ENCODE data around the gene SMIM10L1. TPM values are rescaled to one million over a fixed set of nuclear protein-coding genes. Genes with fewer than 3 reads are reported as not detected.

The SMIM10L1 gene
- total and polyA plus RNA-seq, 11 donors, result 12.9 to 24.5 (median 16.9) TPM

DNA sequence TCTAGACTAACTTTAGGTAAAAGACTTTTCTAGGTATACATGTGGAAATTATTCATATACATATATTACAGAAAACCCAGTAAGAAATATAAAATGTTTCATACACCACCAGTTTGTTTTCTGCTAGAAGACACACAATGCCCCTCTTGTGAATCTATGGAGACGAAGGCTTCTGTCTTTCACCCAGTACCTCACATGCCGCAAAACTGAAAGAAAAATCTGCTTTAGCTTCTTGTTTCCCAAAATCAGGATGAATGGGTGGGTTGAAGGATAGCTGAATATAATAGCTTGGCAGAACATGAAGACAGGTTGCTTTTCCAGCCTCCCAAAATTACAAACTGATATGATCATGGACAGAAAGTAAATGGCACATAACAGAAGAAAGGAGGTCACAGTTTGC is 37.8 kb upstream of the SMIM10L1 start:
- Histone ChIP-seq H3K4me1 (peaks cover 0 to 28% (median 10%) of the 10 kb centered on the region in 12 donors), H3K27ac (no peak overlapping the region), H3K27me3 (no peaks in the 10 kb centered on the region), H3K9me3 (no peaks in the 10 kb centered on the region), H3K36me3 (no peaks in the 10 kb centered on the region), H3K4me3 (no peak overlapping the region)
- TF ChIP-seq, protein P1, sequence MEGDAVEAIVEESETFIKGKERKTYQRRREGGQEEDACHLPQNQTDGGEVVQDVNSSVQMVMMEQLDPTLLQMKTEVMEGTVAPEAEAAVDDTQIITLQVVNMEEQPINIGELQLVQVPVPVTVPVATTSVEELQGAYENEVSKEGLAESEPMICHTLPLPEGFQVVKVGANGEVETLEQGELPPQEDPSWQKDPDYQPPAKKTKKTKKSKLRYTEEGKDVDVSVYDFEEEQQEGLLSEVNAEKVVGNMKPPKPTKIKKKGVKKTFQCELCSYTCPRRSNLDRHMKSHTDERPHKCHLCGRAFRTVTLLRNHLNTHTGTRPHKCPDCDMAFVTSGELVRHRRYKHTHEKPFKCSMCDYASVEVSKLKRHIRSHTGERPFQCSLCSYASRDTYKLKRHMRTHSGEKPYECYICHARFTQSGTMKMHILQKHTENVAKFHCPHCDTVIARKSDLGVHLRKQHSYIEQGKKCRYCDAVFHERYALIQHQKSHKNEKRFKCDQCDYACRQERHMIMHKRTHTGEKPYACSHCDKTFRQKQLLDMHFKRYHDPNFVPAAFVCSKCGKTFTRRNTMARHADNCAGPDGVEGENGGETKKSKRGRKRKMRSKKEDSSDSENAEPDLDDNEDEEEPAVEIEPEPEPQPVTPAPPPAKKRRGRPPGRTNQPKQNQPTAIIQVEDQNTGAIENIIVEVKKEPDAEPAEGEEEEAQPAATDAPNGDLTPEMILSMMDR (IDR thresholded peaks at IDR 0.05), result no peak
- TF ChIP-seq POLR2A (IDR thresholded peaks at IDR 0.05), result no peak
- 93 to 96% (median 94%) methylated on average over 2 of the region's 2 CpGs for WGBS, 4 donors
- DNase-seq, result no peak
- ATAC-seq, result no peak
- intact Hi-C loops (cut with DNase I), result no loop called here

- ATAC-seq, result no peak
- TF ChIP-seq POLR2A (IDR thresholded peaks at IDR 0.05), result no peak
- TF ChIP-seq, protein P1 (IDR thresholded peaks at IDR 0.05), result no peak
- Histone ChIP-seq H3K9me3 (no peaks in the 10 kb centered on the region), H3K36me3 (no peaks in the 10 kb centered on the region), H3K27ac (no peak overlapping the region), H3K4me3 (no peak overlapping the region), H3K27me3 (no peaks in the 10 kb centered on the region), H3K4me1 (peaks cover 0 to 28% (median 10%) of the 10 kb centered on the region in 12 donors)
- DNase-seq, result no peak
- intact Hi-C loops (cut with DNase I), result no loop called here
- WGBS, 4 donors, result 66 to 76% (median 72%) methylated on average over 2 of the region's 2 CpGs
Measured at GRCh38 chr12:11133816-11134215, 37.2 kb upstream of the SMIM10L1 start.

DNA sequence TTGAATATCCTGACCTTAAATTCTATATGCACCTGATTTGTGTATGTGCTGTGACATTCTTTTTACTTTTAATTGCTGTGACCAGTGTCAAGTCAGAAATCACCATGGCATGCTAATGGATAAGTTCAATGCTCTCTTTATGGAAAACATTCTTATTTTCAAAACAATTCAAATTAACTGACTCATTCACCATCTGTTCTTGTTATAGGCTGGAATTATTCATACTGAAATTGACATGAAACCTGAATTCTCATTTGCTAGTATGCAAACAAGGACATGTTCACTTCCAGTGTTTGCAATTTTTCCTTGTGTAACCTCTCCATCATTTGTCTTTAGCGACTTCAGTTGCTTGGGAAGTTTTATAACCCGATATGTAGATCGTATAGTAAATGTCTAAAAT is 36.7 kb upstream of the SMIM10L1 start, which contains the start of gene TAS2R30:
Gene TAS2R30 (minus strand): TSS at position 340 of the 400 bp plus-strand sequence. CDS start 400 bp downstream, outside the sequence.
- 62 to 97% (median 78%) methylated on average over 3 of the region's 3 CpGs for WGBS, 4 donors
- intact Hi-C loops (cut with DNase I), result no loop called here
- Histone ChIP-seq H3K4me1 (peaks cover 0 to 28% (median 10%) of the 10 kb centered on the region in 12 donors), H3K27ac (no peak within 1 kb of the TSS), H3K36me3 (no peaks in the 10 kb centered on the region), H3K4me3 (no peak within 1 kb of the TSS), H3K27me3 (no peaks in the 10 kb centered on the region), H3K9me3 (no peaks in the 10 kb centered on the region)
- no peak for DNase-seq
- no peak for ATAC-seq
- no peak for TF ChIP-seq POLR2A (IDR thresholded peaks at IDR 0.05)

DNA sequence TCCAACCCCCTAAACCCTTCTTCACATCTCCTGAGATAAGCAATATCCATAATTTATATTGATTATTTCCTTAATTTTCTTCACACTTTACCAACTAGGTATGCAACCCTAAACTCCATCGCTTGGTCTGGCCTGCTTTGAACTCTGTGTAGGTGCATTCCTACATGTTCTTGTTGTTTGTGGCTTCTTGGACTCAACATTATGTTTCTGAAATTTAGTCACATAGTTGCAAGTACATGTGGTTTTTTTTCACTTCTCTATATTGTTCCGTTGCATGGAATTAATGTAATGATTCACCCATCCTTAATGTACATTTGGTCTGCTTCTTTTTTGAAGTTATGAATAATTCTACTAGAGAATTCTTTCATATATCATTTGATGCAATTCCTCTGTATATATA is 34.9 kb upstream of the SMIM10L1 start:
- intact Hi-C loops (cut with DNase I), result no loop called here
- Histone ChIP-seq H3K4me1 (peaks cover 0 to 21% (median 9%) of the 10 kb centered on the region in 12 donors), H3K36me3 (no peaks in the 10 kb centered on the region), H3K27ac (no peak overlapping the region), H3K27me3 (no peaks in the 10 kb centered on the region), H3K9me3 (no peaks in the 10 kb centered on the region), H3K4me3 (no peak overlapping the region)
- no peak for ATAC-seq
- 46 to 94% (median 75%) methylated on average over 2 of the region's 2 CpGs for WGBS, 4 donors
- TF ChIP-seq, protein P1 (IDR thresholded peaks at IDR 0.05), result no peak
- TF ChIP-seq POLR2A (IDR thresholded peaks at IDR 0.05), result no peak
- DNase-seq, result no peak

DNA sequence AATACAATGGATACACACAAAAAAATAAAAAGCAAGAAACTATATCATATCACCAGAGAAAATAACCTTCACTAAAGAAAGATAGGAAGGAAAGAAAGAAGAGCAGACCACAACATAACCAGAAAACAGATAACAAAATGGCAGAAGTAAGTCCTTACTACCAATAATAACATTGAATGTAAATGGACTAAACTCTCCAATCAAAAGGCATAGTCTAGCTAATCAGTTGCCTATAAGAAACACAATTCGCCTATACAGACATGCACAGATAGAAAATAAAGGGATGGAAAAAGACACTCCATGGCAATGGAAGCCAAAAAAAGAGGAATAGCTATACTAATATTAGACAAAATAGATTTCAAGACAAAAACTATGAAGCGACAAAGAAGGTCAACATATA is 27.6 kb upstream of the SMIM10L1 start:
- H3K27me3 ChIP-seq, result no peaks in the 10 kb centered on the region
- intact Hi-C loops (cut with DNase I), result no loop called here
- ATAC-seq (no peak), DNase-seq (no peak)
- H3K9me3 ChIP-seq, result peaks cover 0 to 29% (median 0%) of the 10 kb centered on the region in 12 donors
- no peak overlapping the region for H3K27ac ChIP-seq
- H3K36me3 ChIP-seq, result no peaks in the 10 kb centered on the region
- H3K4me3 ChIP-seq, result no peak overlapping the region
- no peaks in the 10 kb centered on the region for H3K4me1 ChIP-seq
- no peak for TF ChIP-seq POLR2A (IDR thresholded peaks at IDR 0.05)
- TF ChIP-seq, protein P1 (IDR thresholded peaks at IDR 0.05), result no peak
- WGBS, 4 donors, result 50 to 97% (median 79%) methylated on average over 2 of the region's 2 CpGs
